HG03159 (cell line): ENCODE measurements around the gene LRIT1.

Source experiments
- ATAC-seq: cut with Tn5 transposase; IDR thresholded peaks from one replicate; pipeline ENCODE4 v1.9.1; 2021; ENCODE audit warnings: mild to moderate bottlenecking, moderate library complexity; ENCODE audit not compliant: unreplicated experiment

Gene LRIT1

GRCh38 chr10:84217746-84218145, 23.6 kb downstream of the LRIT1 start:
- ATAC-seq, result no peak

GRCh38 chr10:84216834-84217233, 24.5 kb downstream of the LRIT1 start:
- ATAC-seq, result no peak

GRCh38 chr10:84214612-84215235, 26.6 kb downstream of the LRIT1 start:
- peak; percentile 89 for ATAC-seq

GRCh38 chr10:84214046-84214572, 27.2 kb downstream of the LRIT1 start:
- ATAC-seq, result no peak

- ATAC-seq, result no peak
These were observed 28.3 kb downstream of the LRIT1 start for GRCh38 chr10:84213076-84213475.

- no peak for ATAC-seq
These were observed 29.3 kb downstream of the LRIT1 start for GRCh38 chr10:84212014-84212413.

- ATAC-seq, result no peak
These were observed 29.8 kb downstream of the LRIT1 start for GRCh38 chr10:84211566-84211965.

GRCh38 chr10:84208023-84208422, 33.3 kb downstream of the LRIT1 start:
- ATAC-seq, result no peak

- ATAC-seq, result no peak
These were observed 35.4 kb downstream of the LRIT1 start for GRCh38 chr10:84205853-84206525.

- peak; percentile 73 for ATAC-seq
These were observed 36.1 kb downstream of the LRIT1 start for GRCh38 chr10:84205049-84205852.

GRCh38 chr10:84204610-84205009, 36.7 kb downstream of the LRIT1 start:
- ATAC-seq, result no peak

GRCh38 chr10:84204122-84204521, 37.2 kb downstream of the LRIT1 start:
- ATAC-seq, result peak; percentile 44

- ATAC-seq, result no peak
These were observed 39.0 kb downstream of the LRIT1 start for GRCh38 chr10:84202349-84202748.

- no peak for ATAC-seq
These were observed 39.7 kb downstream of the LRIT1 start for GRCh38 chr10:84201682-84202081.

GRCh38 chr10:84201244-84201606, 40.1 kb downstream of the LRIT1 start:
- no peak for ATAC-seq

- ATAC-seq, result no peak
These were observed 40.7 kb downstream of the LRIT1 start for GRCh38 chr10:84200537-84201243.

GRCh38 chr10:84198206-84198915, 43.0 kb downstream of the LRIT1 start:
- ATAC-seq, result no peak

GRCh38 chr10:84197643-84198042, 43.7 kb downstream of the LRIT1 start:
- no peak for ATAC-seq

GRCh38 chr10:84196941-84197340, 44.4 kb downstream of the LRIT1 start:
- ATAC-seq, result no peak

GRCh38 chr10:84196083-84196482, 45.3 kb downstream of the LRIT1 start:
- ATAC-seq, result no peak
